ENCODE results near the gene MYO7B.
"Not testable (repeated sequence)": the region's sequence is repeated elsewhere in the genome, so short reads cannot be mapped to it uniquely, and the experiment has no call there.

The MYO7B gene

GRCh38 chr2:127552846-127553245, 17.4 kb downstream of the MYO7B start:
- DNase-seq: no peak

- DNase-seq: no peak
Observed at GRCh38 chr2:127558911-127559310, 23.4 kb downstream of the MYO7B start.

DNA sequence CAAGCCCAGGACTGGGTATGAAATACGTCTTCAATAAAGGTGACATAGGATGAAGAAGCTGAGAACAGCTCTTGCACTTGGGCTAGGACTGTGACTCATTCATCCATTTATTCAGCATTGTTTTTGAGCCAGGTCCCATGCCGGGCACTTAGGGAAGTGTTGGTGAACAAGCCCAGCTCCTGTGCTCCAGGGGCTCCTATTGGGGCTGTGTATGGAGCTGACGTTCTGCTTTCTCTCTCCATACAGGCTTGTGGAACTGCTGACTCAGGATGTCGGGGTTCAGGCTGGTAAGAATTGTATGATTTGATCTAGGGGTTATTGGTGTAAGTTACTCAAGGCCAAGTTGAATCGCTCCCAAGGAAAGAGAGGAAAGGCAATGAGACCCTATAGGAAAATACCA, 24.0 kb downstream of the MYO7B start:
- DNase-seq: no peak

GRCh38 chr2:127560201-127560930, 24.9 kb downstream of the MYO7B start:
- DNase-seq: no peak

- no peak for DNase-seq
Observed at GRCh38 chr2:127560931-127561280, 25.4 kb downstream of the MYO7B start.

- DNase-seq: no peak
Observed at GRCh38 chr2:127561371-127561770, 25.9 kb downstream of the MYO7B start.

DNA sequence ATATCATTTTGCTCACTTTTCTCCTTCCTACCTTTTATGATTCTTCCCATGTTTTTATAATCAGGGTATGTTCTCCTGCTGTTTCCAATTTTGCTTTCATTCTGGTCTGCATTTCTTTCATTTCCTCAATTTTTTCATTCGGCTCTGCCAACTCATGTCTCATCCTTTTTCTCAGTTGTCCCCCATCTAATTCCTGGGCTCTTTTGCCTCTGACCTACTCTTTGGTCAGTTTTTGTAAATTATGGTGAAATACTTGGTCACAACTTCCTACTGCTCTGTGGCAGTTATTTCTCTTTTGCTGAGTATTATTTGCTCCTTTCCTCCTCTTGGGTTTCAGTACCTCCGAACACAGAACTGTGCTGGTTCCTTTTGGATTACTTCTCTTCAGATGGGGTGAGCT, 27.5 kb downstream of the MYO7B start:
- no peak for DNase-seq

- peak; percentile 12 for DNase-seq
Observed at GRCh38 chr2:127563458-127564428, 28.3 kb downstream of the MYO7B start.

DNA sequence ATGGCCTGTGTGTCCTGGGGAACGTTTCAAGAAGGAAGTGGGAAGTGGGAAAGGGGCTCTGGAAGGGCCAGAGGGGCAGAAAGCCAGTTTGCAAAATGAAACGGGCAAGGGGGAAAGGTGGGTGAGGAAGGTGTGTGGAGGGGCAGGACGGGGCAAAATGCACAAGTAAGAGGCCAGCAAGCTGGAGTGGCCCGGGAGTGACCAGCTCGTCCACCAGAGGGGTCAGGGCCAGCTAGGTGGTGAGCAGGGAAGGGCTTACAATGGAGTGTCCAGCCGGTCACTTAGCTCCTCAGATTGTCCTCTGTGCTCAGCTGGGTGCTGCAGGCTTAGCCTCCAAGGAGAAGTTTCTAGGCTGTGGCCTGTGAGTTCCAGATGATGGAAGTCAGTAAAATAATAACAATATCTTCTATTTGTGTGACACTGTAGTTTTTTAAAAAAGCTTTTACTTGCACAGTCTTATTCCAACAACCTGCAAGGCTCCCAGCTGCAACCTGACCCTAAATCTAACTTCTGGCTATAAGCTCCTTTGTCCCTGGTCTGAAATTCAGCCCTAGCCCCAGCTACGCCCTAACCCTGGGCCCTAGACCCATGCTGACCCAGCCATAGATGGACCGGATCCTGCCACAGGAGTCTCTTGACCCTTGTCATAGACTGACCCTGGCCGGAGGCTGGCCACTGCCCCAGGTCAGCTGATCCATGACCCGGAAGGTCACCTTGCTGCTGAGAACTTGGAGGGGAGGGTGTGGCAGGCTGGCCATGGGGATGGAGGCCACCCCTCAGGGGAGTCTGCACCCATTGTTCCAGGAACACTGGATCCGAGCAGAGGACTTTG, 29.2 kb downstream of the MYO7B start:
- DNase-seq: no peak

- no peak for DNase-seq
Observed at GRCh38 chr2:127565261-127566138, 30.0 kb downstream of the MYO7B start.

GRCh38 chr2:127566139-127566417, 30.6 kb downstream of the MYO7B start:
- no peak for DNase-seq

DNA sequence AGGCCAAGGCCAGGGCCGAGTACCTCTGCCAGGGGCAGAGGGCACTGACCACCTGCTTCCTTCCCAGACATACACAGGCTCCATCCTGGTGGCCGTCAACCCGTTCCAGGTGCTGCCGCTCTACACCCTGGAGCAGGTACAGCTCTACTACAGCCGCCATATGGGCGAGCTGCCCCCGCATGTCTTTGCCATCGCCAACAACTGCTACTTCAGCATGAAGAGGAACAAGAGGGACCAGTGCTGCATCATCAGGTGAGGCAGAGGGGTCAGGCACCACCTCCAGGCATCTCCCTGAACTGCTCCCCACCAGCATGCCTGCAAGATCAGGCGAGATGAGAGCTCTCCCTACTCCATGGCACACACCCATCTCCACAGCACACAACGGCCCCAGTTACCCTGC, 31.1 kb downstream of the MYO7B start:
- DNase-seq: no peak

GRCh38 chr2:127567351-127567854, 31.9 kb downstream of the MYO7B start:
- no peak for DNase-seq

DNA sequence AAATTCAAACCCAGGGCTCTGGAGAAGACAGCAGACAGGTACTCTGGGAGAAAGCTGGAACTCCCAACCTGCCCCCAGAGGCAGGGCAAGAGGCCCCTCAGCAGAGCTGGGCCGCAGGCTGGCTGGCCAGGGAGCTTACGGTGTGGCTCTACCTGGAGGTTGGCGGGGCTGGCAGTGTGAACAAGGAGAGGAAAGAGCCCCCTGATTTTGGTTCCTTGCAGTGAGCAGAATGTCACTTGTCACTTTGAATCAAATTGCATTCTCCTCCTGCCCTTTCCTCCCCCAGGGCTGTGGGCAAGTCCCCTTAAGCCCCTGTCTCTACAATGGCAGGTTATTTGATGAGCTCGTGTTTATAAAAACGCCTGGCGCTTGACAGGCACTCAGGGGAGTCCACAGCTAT, 32.6 kb downstream of the MYO7B start:
- DNase-seq: no peak

GRCh38 chr2:127569666-127570065, 34.2 kb downstream of the MYO7B start:
- DNase-seq: no peak

GRCh38 chr2:127570282-127571250, 35.1 kb downstream of the MYO7B start:
- DNase-seq: no peak

GRCh38 chr2:127572352-127572751, 36.9 kb downstream of the MYO7B start:
- not testable (repeated sequence) for DNase-seq

DNA sequence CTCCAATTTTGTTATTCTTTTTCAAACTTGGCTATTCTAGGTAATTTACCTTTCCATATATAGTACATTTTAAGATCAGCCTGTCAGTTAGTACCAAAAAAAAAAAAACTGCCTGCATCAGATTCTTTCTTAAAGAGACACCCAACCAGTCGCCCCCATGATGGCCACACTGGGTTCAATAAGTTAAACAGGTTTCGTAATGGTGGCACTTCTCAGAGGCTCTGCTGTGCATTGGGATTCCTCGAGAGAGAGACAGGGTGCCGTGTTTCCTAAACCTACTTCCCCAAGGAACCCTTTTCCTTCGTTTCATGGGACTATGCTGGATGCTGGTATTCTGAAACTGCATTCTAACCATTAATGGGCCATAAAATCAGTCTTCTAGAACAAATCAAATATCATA, 37.4 kb downstream of the MYO7B start:
- DNase-seq: no peak

- DNase-seq: no peak
Observed at GRCh38 chr2:127573298-127573697, 37.8 kb downstream of the MYO7B start.

GRCh38 chr2:127573771-127574170, 38.3 kb downstream of the MYO7B start:
- no peak for DNase-seq

GRCh38 chr2:127574656-127575055, 39.2 kb downstream of the MYO7B start:
- no peak for DNase-seq
